Thyroid gland (tissue), 4 donors: ENCODE measurements around the gene CREM.

ENCODE experiments used
- CTCF ChIP-seq, 6 experiments: fragments of 200-600 bp in 3 of 6; fragments of 450-650 bp in 3 of 6; sonication (generic) in 3 of 6; IDR thresholded peaks; one replicate each; pipeline ENCODE4 v1.5.1; 2016 to 2019; ENCODE audit warnings: antibody characterized with exemption in 6 of 6, mild to moderate bottlenecking in 2 of 6, inconsistent platforms in 1 of 6, moderate library complexity in 1 of 6
- POLR2A ChIP-seq, 2 donors: fragments of 450-650 bp; IDR thresholded peaks; one replicate each; pipeline ENCODE4 v1.6.1; 2017; ENCODE audit warnings: antibody characterized with exemption in 2 of 2, mild to moderate bottlenecking in 2 of 2, moderate library complexity in 1 of 2

- TF ChIP-seq CTCF (IDR thresholded peaks at IDR 0.05) (no peak), POLR2A (IDR thresholded peaks at IDR 0.05) (no peak)
Observed at GRCh38 chr10:35124540-35124939, 2.1 kb upstream of the CREM start.
